Fibroblast of pulmonary artery (primary cell): ENCODE measurements around the gene FHDC1.

Source experiments
- DNase-seq: peaks from one replicate; pipeline ENCODE4 v3.0.0-alpha.2; 2010; ENCODE audit warnings: low read depth
- H3K4me3 ChIP-seq: replicated peaks from 2 replicates; pipeline ENCODE4 v1.5.1; 2011; ENCODE audit warnings: low read depth, mild to moderate bottlenecking, control low read depth, low read length, moderate library complexity
- TF ChIP-seq, protein P1 (sequence below): IDR thresholded peaks from 2 replicates; pipeline ENCODE4 v1.5.1; 2011; ENCODE audit warnings: mild to moderate bottlenecking, control low read depth, low read length, inconsistent platforms; ENCODE audit errors: missing control alignments

The FHDC1 gene

DNA sequence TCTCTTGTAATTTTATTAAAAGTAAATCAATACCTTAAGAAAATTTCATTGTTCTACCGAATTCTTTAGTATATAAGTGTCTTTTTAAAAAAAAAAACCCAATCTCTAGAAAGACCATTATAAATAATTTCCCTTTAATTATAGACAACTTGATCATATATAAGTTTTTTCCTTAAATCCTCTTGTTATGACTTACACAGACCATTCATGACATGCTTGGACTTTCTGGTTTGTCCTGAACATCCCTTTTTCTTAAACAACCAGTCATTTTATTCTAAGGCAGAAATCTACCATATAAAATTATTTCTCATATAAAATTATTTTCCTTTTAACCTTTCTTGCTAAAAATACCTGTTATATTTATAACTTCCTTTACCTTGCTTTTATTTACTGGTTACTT lies 15.4 kb upstream of the FHDC1 start:
- H3K4me3 ChIP-seq: no peak overlapping the region
- no peak for DNase-seq
- TF ChIP-seq, protein P1, sequence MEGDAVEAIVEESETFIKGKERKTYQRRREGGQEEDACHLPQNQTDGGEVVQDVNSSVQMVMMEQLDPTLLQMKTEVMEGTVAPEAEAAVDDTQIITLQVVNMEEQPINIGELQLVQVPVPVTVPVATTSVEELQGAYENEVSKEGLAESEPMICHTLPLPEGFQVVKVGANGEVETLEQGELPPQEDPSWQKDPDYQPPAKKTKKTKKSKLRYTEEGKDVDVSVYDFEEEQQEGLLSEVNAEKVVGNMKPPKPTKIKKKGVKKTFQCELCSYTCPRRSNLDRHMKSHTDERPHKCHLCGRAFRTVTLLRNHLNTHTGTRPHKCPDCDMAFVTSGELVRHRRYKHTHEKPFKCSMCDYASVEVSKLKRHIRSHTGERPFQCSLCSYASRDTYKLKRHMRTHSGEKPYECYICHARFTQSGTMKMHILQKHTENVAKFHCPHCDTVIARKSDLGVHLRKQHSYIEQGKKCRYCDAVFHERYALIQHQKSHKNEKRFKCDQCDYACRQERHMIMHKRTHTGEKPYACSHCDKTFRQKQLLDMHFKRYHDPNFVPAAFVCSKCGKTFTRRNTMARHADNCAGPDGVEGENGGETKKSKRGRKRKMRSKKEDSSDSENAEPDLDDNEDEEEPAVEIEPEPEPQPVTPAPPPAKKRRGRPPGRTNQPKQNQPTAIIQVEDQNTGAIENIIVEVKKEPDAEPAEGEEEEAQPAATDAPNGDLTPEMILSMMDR: no peak

DNA sequence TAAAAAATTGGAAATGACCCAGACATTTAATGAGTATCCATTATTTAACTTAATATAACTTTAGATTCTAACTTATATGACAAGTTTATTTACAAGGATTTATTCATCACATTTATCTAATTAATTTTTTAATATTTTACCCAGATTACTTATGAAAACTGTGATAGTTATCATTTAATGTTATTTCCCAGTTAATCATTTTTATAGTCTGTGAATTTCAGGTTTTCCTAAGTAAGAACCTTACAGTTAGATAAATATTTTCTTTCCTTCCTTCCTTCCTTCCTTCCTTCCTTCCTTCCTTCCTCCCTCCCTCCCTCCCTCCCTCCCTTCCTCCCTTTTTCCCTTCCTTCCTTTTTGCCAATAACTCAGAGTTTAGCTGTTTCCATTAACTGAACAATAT lies 14.8 kb upstream of the FHDC1 start:
- no peak for DNase-seq

DNA sequence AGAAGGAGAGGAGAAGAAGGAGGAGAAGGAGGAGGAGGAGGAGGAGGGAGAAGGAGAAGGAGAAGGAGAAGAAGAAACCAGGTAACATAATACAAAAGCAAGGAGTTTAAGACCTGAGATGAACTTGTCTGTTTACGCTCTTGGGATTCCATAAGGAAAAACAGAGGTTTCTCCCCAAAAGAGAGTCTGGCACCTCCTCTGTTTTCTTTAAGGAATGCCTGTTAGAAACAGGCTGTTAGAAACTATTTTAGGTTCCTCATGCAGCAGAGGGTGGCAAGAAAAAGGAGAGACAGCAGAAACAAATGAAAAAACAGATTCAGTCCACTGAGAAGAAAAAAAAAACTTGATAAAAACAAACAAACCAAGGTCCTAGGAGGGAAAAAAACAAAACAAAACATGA lies 10.3 kb upstream of the FHDC1 start:
- no peak overlapping the region for H3K4me3 ChIP-seq
- TF ChIP-seq, protein P1: no peak
- DNase-seq: no peak

More for the DNA sequence above, 14.8 kb upstream of the FHDC1 start:
- TF ChIP-seq, protein P1: no peak
- no peak overlapping the region for H3K4me3 ChIP-seq

DNA sequence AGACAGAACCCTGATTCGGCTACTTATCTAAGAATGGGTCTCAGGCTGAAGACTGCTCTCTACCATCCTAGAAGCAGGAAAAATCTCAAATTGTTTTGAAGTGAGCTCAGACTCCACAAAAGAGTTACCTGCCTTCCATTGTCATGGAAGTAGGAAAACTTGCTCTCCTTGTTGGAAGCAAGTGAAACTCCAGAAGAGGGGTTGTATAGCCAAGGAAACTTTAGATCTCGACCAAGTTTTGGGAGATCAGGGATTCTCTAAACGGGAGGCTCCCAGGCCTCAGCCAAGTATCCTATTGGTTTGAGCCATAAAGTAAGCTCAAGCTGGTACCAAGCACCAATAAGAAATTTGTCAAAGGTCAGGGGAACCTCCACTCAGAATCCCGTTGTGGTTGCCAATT lies 9.2 kb upstream of the FHDC1 start:
- H3K4me3 ChIP-seq: no peak overlapping the region
- TF ChIP-seq, protein P1: no peak

DNA sequence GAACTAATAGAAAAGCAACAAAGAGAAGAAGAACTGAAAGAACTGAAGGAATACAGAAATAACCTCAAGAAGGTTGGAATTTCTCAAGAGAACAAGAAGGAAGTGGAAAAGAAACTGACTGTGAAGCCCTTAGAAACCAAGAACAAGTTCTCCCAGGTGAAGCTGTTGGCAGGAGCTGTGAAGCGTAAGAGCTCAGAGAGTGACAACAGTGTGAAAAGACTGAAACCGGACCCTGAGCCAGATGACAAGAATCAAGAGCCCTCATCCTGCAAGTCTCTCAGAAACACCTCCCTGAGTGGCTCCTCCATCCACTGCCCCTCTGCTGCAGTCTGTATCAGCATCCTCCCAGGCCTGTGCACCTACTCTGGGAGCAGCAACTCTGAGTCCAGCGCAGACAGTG lies 8.4 kb upstream of the FHDC1 start:
- TF ChIP-seq, protein P1: no peak
- no peak for DNase-seq
- no peak overlapping the region for H3K4me3 ChIP-seq

More for the DNA sequence above, 9.2 kb upstream of the FHDC1 start:
- no peak for DNase-seq

DNA sequence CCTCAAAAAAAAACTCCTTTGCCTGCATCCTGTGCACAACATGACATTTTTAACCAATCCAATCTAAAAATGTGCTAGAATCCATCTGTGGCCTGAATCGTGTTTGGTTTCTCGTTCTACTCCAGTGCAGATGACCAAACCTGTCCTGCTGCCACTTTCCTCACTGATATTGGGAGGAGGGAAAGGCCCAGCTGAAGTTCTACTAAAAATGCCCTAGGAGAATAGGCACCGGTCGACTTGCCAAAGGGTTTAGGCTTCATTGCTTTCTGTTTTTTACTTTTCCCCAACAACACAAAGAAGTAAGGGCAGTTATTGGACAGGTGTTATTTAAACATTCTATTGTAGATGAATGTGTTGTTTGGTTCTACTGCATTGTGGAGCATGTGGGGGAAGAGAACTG lies 7.8 kb upstream of the FHDC1 start:
- no peak for DNase-seq
- TF ChIP-seq, protein P1: no peak
- no peak overlapping the region for H3K4me3 ChIP-seq

DNA sequence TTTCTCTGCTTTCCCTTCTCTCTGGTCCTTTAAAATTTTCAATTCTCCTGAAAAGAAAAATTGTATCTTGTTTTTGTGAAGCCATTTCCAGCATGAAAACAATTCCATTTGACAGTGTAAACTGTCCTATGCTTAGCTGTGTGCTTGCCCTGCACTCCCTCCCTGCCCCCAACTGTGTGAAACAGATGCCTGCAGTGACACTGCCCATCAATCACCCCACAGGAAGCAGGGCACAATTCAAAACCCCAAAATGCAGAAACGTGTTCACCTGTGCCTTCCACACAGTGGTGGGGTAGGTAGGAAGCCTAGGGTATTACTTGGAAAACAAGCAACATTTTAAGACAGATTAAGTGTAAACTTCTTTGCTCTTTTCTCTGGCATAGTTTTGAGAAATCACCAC lies 6.2 kb upstream of the FHDC1 start:
- no peak for DNase-seq
- TF ChIP-seq, protein P1: no peak
- H3K4me3 ChIP-seq: no peak overlapping the region
